GM23248 (cell line): ENCODE results near the gene FAM227B. TPM values are rescaled to one million over a fixed set of nuclear protein-coding genes. Genes with fewer than 3 reads are reported as not detected.
A peak's percentile ranks its signal among the peaks of the same experiment; 100 is the strongest.

Source experiments
- DNase-seq: peaks from one replicate; pipeline ENCODE4 v3.0.0-alpha.2; 2015
- H2AFZ ChIP-seq: fragments of 200-600 bp; sonication (generic); 2 replicates; pipeline ENCODE4 v1.6.1; 2016; ENCODE audit warnings: antibody characterized with exemption
- H3F3A ChIP-seq: fragments of 200-600 bp; sonication (generic); 2 replicates; pipeline ENCODE4 v1.6.1; 2016; ENCODE audit warnings: mild to moderate bottlenecking, antibody characterized with exemption, mixed run types; ENCODE audit not compliant: insufficient read depth
- H3K27ac ChIP-seq: fragments of 200-600 bp; sonication (generic); 2 replicates; pipeline ENCODE4 v1.5.1; 2016; ENCODE audit warnings: mild to moderate bottlenecking
- H3K27me3 ChIP-seq: fragments of 200-600 bp; sonication (generic); replicated peaks from 2 replicates; pipeline ENCODE4 v1.6.1; 2016; ENCODE audit warnings: mild to moderate bottlenecking; ENCODE audit not compliant: insufficient read depth
- H3K36me3 ChIP-seq: fragments of 200-600 bp; sonication (generic); 2 replicates; pipeline ENCODE4 v1.6.1; 2016; ENCODE audit warnings: low read depth, mild to moderate bottlenecking
- H3K4me1 ChIP-seq: fragments of 200-600 bp; sonication (generic); 2 replicates; pipeline ENCODE4 v1.6.1; 2016; ENCODE audit warnings: mild to moderate bottlenecking; ENCODE audit not compliant: insufficient read depth
- H3K4me2 ChIP-seq: fragments of 200-600 bp; sonication (generic); one replicate; pipeline ENCODE4 v1.6.1; 2016; ENCODE audit warnings: mild to moderate bottlenecking; ENCODE audit not compliant: unreplicated experiment
- H3K4me3 ChIP-seq: fragments of 200-600 bp; sonication (generic); 2 replicates; pipeline ENCODE4 v1.5.1; 2016; ENCODE audit warnings: mild to moderate bottlenecking
- H3K79me2 ChIP-seq: fragments of 200-600 bp; sonication (generic); 2 replicates; pipeline ENCODE4 v1.6.1; 2016; ENCODE audit warnings: mild to moderate bottlenecking; ENCODE audit not compliant: insufficient read depth
- H3K9ac ChIP-seq: fragments of 200-600 bp; sonication (generic); 2 replicates; pipeline ENCODE4 v1.6.1; 2016; ENCODE audit warnings: mild to moderate bottlenecking
- H3K9me2 ChIP-seq: fragments of 200-600 bp; sonication (generic); 2 replicates; pipeline ENCODE4 v1.6.1; 2016; ENCODE audit warnings: mixed run types, mild to moderate bottlenecking, moderate library complexity; ENCODE audit not compliant: insufficient read depth
- H3K9me3 ChIP-seq: fragments of 200-600 bp; sonication (generic); one replicate; pipeline ENCODE4 v1.6.1; 2017; ENCODE audit warnings: low read depth
- H4K20me1 ChIP-seq: fragments of 200-600 bp; sonication (generic); 2 replicates; pipeline ENCODE4 v1.6.0; 2016; ENCODE audit not compliant: insufficient read depth
- EZH2 ChIP-seq: fragments of 200-600 bp; sonication (generic); IDR thresholded peaks from 2 replicates; pipeline ENCODE4 v1.6.1; 2018; ENCODE audit warnings: antibody characterized with exemption, mild to moderate bottlenecking; ENCODE audit not compliant: insufficient read depth, poor library complexity, severe bottlenecking
- EZH2phosphoT487 ChIP-seq: fragments of 200-600 bp; sonication (generic); IDR thresholded peaks from 2 replicates; pipeline ENCODE4 v1.6.1; 2018; ENCODE audit warnings: antibody characterized with exemption, moderate library complexity, mild to moderate bottlenecking, low read depth; ENCODE audit not compliant: insufficient read depth
- WGBS, 2 experiments: methylation state at CpG; one replicate each; pipeline ENCODE4 v1.1.6; 2015 to 2017; ENCODE audit warnings: low lambda C conversion rate in 2 of 2, low coverage in 1 of 2; ENCODE audit errors: missing lambda C conversion rate in 2 of 2; 5-methylcytosine and 5-hydroxymethylcytosine counted together
- in situ Hi-C: fragments of 300-500 bp; cut with MboI; formaldehyde crosslinking; loops from 2 replicates; pipeline ENCODE4 v1.15.0; 2020
- polyA plus RNA-seq: library from polyadenylated mRNA; unstranded; fragments of >200 nt; fragmentation: Nextera tagmentation; extraction: Ambion mirVana; gene quantifications from 2 replicates; pipeline ENCODE4 v1.2.1, GENCODE V29; 2016
- total RNA-seq: library from RNA; depleted of rRNA; stranded (reverse); fragments of >200 nt; shearing (Covaris generic); gene quantifications from 2 replicates; pipeline ENCODE4 v1.2.3, GENCODE V29; 2014

Gene FAM227B
- total and polyA plus RNA-seq, 2 experiments from 2014 or later: 4.4 to 10.0 TPM

- peak overlapping the region; percentile 88 for H3K4me2 ChIP-seq
- peak; percentile 43 for DNase-seq
- TF ChIP-seq EZH2phosphoT487 (no peak), EZH2 (no peak)
- H3K36me3 ChIP-seq: peaks cover 45% of the 10 kb centered on the region
- H3K9me2 ChIP-seq: no peaks in the 10 kb centered on the region
- H3K27ac ChIP-seq: peak overlapping the region; percentile 69
- H3K9ac ChIP-seq: peak overlapping the region; percentile 62
- in situ Hi-C loops: no loop called here
- peaks cover 95% of the 10 kb centered on the region for H3F3A ChIP-seq
- H2AFZ ChIP-seq: no peak overlapping the region
- H3K9me3 ChIP-seq: no peaks in the 10 kb centered on the region
- peak overlapping the region; percentile 63 for H3K4me3 ChIP-seq
- H3K27me3 ChIP-seq: no peaks in the 10 kb centered on the region
- H3K79me2 ChIP-seq: peaks cover 100% of the 10 kb centered on the region
- H4K20me1 ChIP-seq: no peaks in the 10 kb centered on the region
- H3K4me1 ChIP-seq: peaks cover 86% of the 10 kb centered on the region
- 23 to 25% methylated on average over 3 of the region's 3 CpGs for WGBS, 2 experiments
Measured at GRCh38 chr15:49467746-49468480, 152.7 kb downstream of the FAM227B start.

DNA sequence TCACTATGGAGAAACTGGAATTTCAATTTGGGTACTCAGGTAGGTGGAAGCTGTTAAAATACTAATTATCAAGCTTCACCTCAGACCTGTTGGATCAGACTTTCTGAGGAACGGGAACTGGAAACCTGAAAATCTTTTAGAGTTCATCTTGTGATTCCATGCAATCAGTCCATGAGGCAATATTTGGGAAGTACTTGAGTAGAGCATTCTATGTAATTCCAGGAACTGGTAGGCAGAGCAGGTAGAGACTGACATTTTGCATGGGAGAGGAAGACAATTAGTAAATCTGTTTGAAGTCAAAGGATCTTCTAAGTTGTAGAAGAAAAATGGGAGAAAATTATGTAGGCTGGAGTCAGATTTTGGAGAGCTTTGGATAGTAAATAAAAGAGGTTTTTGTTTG is 154.5 kb downstream of the FAM227B start:
- peak overlapping the region; percentile 69 for H3K27ac ChIP-seq
- 90 to 100% methylated on average over 1 of the region's 1 CpG for WGBS, 2 experiments
- H3K27me3 ChIP-seq: no peaks in the 10 kb centered on the region
- no peaks in the 10 kb centered on the region for H4K20me1 ChIP-seq
- H3K79me2 ChIP-seq: peaks cover 100% of the 10 kb centered on the region
- no peak overlapping the region for H2AFZ ChIP-seq
- peaks cover 89% of the 10 kb centered on the region for H3K4me1 ChIP-seq
- peaks cover 34% of the 10 kb centered on the region for H3K36me3 ChIP-seq
- H3K9ac ChIP-seq: peak overlapping the region; percentile 62
- DNase-seq: no peak
- H3K9me3 ChIP-seq: no peaks in the 10 kb centered on the region
- in situ Hi-C loops: no loop called here
- peaks cover 96% of the 10 kb centered on the region for H3F3A ChIP-seq
- H3K4me3 ChIP-seq: peak overlapping the region; percentile 63
- H3K4me2 ChIP-seq: peak overlapping the region; percentile 88
- no peak for TF ChIP-seq EZH2phosphoT487
- no peak for TF ChIP-seq EZH2
- H3K9me2 ChIP-seq: no peaks in the 10 kb centered on the region

DNA sequence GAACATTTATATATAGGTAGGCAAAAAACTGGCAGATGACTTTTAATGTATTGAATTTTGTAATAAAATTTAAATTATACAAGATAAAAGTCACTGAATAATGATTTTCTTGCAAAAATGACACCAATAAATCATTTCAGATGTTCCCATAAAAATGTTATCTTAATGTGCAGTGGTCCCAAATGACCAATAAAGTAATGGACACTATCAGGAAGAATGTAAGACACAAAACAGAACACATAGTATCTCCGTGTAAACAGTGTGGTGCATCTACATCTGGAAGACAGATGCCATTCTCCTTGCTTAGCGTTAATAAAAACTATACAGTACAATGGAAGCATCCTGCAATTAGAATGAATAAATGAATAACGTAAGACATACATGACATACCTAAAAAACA is 156.1 kb downstream of the FAM227B start:
- Histone ChIP-seq H2AFZ (no peak overlapping the region), H3K4me1 (peaks cover 93% of the 10 kb centered on the region), H3K27ac (no peak overlapping the region), H3K4me2 (no peak overlapping the region), H3K27me3 (no peaks in the 10 kb centered on the region), H3K9ac (no peak overlapping the region), H3K4me3 (no peak overlapping the region), H3K79me2 (peaks cover 100% of the 10 kb centered on the region), H3K36me3 (peaks cover 36% of the 10 kb centered on the region), H3F3A (peaks cover 98% of the 10 kb centered on the region), H4K20me1 (no peaks in the 10 kb centered on the region), H3K9me2 (no peaks in the 10 kb centered on the region), H3K9me3 (no peaks in the 10 kb centered on the region)
- in situ Hi-C loops: no loop called here
- 58 to 61% methylated on average over 3 of the region's 3 CpGs for WGBS, 2 experiments
- no peak for TF ChIP-seq EZH2
- no peak for TF ChIP-seq EZH2phosphoT487
- DNase-seq: no peak

DNA sequence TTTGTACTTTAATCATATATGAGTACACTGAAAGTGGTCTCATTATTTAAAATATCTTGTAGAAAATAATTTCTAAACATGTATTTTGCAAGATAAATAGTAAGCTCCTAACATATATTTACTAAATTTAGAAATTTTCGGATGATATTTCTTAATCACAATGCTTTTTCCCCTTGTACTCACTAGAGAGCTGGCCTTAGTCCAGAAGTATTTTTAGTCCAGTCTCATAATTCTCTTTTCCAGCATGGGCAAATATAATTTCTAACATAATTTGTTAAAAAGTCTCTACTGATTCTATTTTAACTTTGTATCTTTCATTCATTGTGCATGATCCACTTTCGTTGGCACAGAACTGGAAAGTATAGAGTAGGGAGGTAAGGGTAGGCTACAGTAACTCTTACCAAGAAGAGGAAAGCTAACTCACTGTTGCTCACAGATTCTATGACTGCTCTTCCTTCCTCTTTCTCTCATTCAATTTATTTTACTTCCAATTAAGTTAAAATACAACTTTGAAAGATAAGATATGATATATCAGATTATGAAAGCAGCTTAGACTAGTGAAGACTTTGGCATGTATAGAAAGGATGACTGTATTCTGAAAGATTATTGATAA is 158.3 kb downstream of the FAM227B start:
- Histone ChIP-seq H3K9me2 (no peaks in the 10 kb centered on the region), H3K36me3 (peaks cover 40% of the 10 kb centered on the region), H3K27me3 (no peaks in the 10 kb centered on the region), H3K9ac (no peak overlapping the region), H3K79me2 (peaks cover 100% of the 10 kb centered on the region), H2AFZ (no peak overlapping the region), H3K4me2 (peak overlapping the region; percentile 12), H3K27ac (peak overlapping the region; percentile 79), H3K4me3 (no peak overlapping the region), H3K9me3 (no peaks in the 10 kb centered on the region), H3F3A (peaks cover 97% of the 10 kb centered on the region), H3K4me1 (peaks cover 94% of the 10 kb centered on the region), H4K20me1 (no peaks in the 10 kb centered on the region)
- in situ Hi-C loops: no loop called here
- WGBS, 2 experiments: 10 to 17% methylated on average over 2 of the region's 2 CpGs
- TF ChIP-seq EZH2 (no peak), EZH2phosphoT487 (no peak)
- DNase-seq: peak; percentile 71
